Measurements from ENCODE around the gene CD36. TPM values are rescaled to one million over a fixed set of nuclear protein-coding genes. Genes with fewer than 3 reads are reported as not detected.

CD36 gene
- total and polyA plus RNA-seq, 2 donors (not counting 3 experiments of a cell fraction or from before 2014, with no cell fraction given) = 0.58 to 0.87 TPM

DNA sequence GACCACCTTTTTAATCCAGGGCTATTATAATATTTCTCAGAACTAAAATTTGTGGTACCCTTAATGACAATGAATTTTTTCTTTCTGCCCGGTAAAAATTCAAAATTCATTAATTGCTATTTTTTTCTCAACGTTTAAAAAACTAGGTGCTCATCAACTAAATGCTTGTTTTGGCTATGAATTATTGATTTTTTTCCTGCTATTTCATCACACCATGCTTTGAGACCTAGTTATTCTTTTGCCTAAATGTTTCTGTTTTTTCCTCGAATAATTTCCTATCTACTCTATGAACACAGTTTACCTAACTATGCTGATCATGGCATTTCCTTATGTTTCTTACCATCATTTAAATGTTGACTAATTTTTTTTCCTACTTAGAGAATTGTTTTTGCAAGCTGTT, 5.6 kb upstream of the CD36 start:
- H3K9me1 ChIP-seq (replicated peaks; ENCODE audit: control insufficient read depth, extremely low read depth, insufficient read depth, low read length) = no peaks in the 10 kb centered on the region
- no peaks in the 10 kb centered on the region for H4K20me1 ChIP-seq (replicated peaks; ENCODE audit: control insufficient read depth, extremely low read depth, insufficient read depth, low read length)
- no peak overlapping the region for H3K4me3 ChIP-seq (replicated peaks in 1 of 3; ENCODE audit: insufficient read depth in 1 of 3, low read depth in 1 of 3, low read length in 3 of 3)
- no peak overlapping the region for H3K27ac ChIP-seq (ENCODE audit: insufficient read depth, low read depth, low read length)
- CTCF ChIA-PET = interaction anchor here (0.7 to 1.4 kb wide), 3 partner anchors 9 to 14 kb away, joined by 3 to 4 read pairs (median 3); no protein-coding TSS in a partner anchor
- DNase-seq (ENCODE audit: low read depth, low spot score) = no peak
- no TSS peak for BruUV-seq (replicated peaks)
- no peak overlapping the region for H2AFZ ChIP-seq (ENCODE audit: low read depth, low read length)
- H3K4me2 ChIP-seq (ENCODE audit: insufficient read depth, low read length) = no peak overlapping the region
- H3K36me3 ChIP-seq (ENCODE audit: control insufficient read depth in 2 of 2, extremely low read depth in 1 of 2, insufficient read depth in 2 of 2, low read length in 2 of 2) = no peaks in the 10 kb centered on the region
- TF ChIP-seq POLR2AphosphoS5 (IDR thresholded peaks at IDR 0.05; ENCODE audit: insufficient read depth, low read depth, low read length) (no peak), MYC (IDR thresholded peaks at IDR 0.05; ENCODE audit: low read depth, low read length) (no peak), GATA2 (IDR thresholded peaks at IDR 0.05; ENCODE audit: insufficient read depth, insufficient read length, low read depth, low read length) (no peak), POLR2A (IDR thresholded peaks at IDR 0.05; ENCODE audit: low read depth, low read length) (no peak)
- TF ChIP-seq, protein P1, sequence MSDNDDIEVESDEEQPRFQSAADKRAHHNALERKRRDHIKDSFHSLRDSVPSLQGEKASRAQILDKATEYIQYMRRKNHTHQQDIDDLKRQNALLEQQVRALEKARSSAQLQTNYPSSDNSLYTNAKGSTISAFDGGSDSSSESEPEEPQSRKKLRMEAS (IDR thresholded peaks at IDR 0.05; ENCODE audit: insufficient read depth, insufficient read length) = no peak
- TF ChIP-seq, protein P2, sequence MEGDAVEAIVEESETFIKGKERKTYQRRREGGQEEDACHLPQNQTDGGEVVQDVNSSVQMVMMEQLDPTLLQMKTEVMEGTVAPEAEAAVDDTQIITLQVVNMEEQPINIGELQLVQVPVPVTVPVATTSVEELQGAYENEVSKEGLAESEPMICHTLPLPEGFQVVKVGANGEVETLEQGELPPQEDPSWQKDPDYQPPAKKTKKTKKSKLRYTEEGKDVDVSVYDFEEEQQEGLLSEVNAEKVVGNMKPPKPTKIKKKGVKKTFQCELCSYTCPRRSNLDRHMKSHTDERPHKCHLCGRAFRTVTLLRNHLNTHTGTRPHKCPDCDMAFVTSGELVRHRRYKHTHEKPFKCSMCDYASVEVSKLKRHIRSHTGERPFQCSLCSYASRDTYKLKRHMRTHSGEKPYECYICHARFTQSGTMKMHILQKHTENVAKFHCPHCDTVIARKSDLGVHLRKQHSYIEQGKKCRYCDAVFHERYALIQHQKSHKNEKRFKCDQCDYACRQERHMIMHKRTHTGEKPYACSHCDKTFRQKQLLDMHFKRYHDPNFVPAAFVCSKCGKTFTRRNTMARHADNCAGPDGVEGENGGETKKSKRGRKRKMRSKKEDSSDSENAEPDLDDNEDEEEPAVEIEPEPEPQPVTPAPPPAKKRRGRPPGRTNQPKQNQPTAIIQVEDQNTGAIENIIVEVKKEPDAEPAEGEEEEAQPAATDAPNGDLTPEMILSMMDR (IDR thresholded peaks at IDR 0.05; ENCODE audit: extremely low read depth in 1 of 2, insufficient read depth in 1 of 2, low read depth in 1 of 2, low read length in 2 of 2) = no peak
- no peaks in the 10 kb centered on the region for H3K9me3 ChIP-seq (replicated peaks; ENCODE audit: control insufficient read depth, insufficient read depth, low read length)
- dilution Hi-C loops (cut with MboI; ENCODE audit: extremely low pct_ligation_motif_present, low sequenced_read_pairs) = no loop called here
- peaks cover 0 to 2% of the 10 kb centered on the region in 2 experiments for H3K27me3 ChIP-seq (ENCODE audit: control insufficient read depth in 2 of 2, insufficient read depth in 2 of 2, low read length in 2 of 2)
- POLR2A ChIA-PET = no interaction called here
- H3K4me1 ChIP-seq (ENCODE audit: control insufficient read depth, extremely low read depth, insufficient read depth, low read length) = no peaks in the 10 kb centered on the region
- intact Hi-C loops (cut with micrococcal nuclease) = no loop called here
- FAIRE-seq = no peak
- H3K9ac ChIP-seq (replicated peaks; ENCODE audit: extremely low read depth, insufficient read depth, low read length) = no peak overlapping the region
- H3K79me2 ChIP-seq (ENCODE audit: control insufficient read depth, insufficient read depth, low read length) = no peaks in the 10 kb centered on the region

- FAIRE-seq (no peak), DNase-seq (ENCODE audit: low read depth, low spot score) (peak; percentile 17)
- Histone ChIP-seq H3K36me3 (ENCODE audit: control insufficient read depth in 2 of 2, extremely low read depth in 1 of 2, insufficient read depth in 2 of 2, low read length in 2 of 2) (no peaks in the 10 kb centered on the region), H3K4me3 (replicated peaks in 1 of 3; ENCODE audit: insufficient read depth in 1 of 3, low read depth in 1 of 3, low read length in 3 of 3) (no peak overlapping the region), H4K20me1 (replicated peaks; ENCODE audit: control insufficient read depth, extremely low read depth, insufficient read depth, low read length) (no peaks in the 10 kb centered on the region), H3K4me1 (ENCODE audit: control insufficient read depth, extremely low read depth, insufficient read depth, low read length) (no peaks in the 10 kb centered on the region), H3K27me3 (ENCODE audit: control insufficient read depth in 2 of 2, insufficient read depth in 2 of 2, low read length in 2 of 2) (no peaks in the 10 kb centered on the region), H2AFZ (ENCODE audit: low read depth, low read length) (no peak overlapping the region), H3K9me3 (replicated peaks; ENCODE audit: control insufficient read depth, insufficient read depth, low read length) (no peaks in the 10 kb centered on the region), H3K9me1 (replicated peaks; ENCODE audit: control insufficient read depth, extremely low read depth, insufficient read depth, low read length) (no peaks in the 10 kb centered on the region), H3K9ac (replicated peaks; ENCODE audit: extremely low read depth, insufficient read depth, low read length) (no peak overlapping the region), H3K79me2 (ENCODE audit: control insufficient read depth, insufficient read depth, low read length) (no peaks in the 10 kb centered on the region), H3K27ac (ENCODE audit: insufficient read depth, low read depth, low read length) (no peak overlapping the region), H3K4me2 (ENCODE audit: insufficient read depth, low read length) (no peak overlapping the region)
- BruUV-seq (replicated peaks) = no TSS peak
- CTCF ChIA-PET = interaction anchor here (1.4 kb wide), 1 partner anchor 10 kb away, joined by 3 read pairs; no protein-coding TSS in a partner anchor
- intact Hi-C loops (cut with micrococcal nuclease) = no loop called here
- POLR2A ChIA-PET = no interaction called here
- TF ChIP-seq POLR2A (IDR thresholded peaks at IDR 0.05; ENCODE audit: low read depth, low read length) = no peak
- TF ChIP-seq POLR2AphosphoS5 (IDR thresholded peaks at IDR 0.05; ENCODE audit: insufficient read depth, low read depth, low read length) = no peak
- TF ChIP-seq, protein P2 (IDR thresholded peaks at IDR 0.05; ENCODE audit: extremely low read depth in 1 of 2, insufficient read depth in 1 of 2, low read depth in 1 of 2, low read length in 2 of 2) = no peak
- TF ChIP-seq, protein P1 (IDR thresholded peaks at IDR 0.05; ENCODE audit: insufficient read depth, insufficient read length) = no peak
- TF ChIP-seq EZH2 (IDR thresholded peaks at IDR 0.05; ENCODE audit: borderline replicate concordance, low read depth, low read length, severe bottlenecking) = no peak
- TF ChIP-seq FOS (IDR thresholded peaks at IDR 0.05; ENCODE audit: borderline replicate concordance, insufficient read depth, low read length) = no peak
- no peak for TF ChIP-seq JUN (IDR thresholded peaks at IDR 0.05; ENCODE audit: borderline replicate concordance, insufficient read depth, insufficient read length, low read depth)
- dilution Hi-C loops (cut with MboI; ENCODE audit: extremely low pct_ligation_motif_present, low sequenced_read_pairs) = no loop called here
Measured at GRCh38 chr7:80634505-80634904, 3.9 kb upstream of the CD36 start.
